ENCODE data around the gene SLC45A3.

The SLC45A3 gene

DNA sequence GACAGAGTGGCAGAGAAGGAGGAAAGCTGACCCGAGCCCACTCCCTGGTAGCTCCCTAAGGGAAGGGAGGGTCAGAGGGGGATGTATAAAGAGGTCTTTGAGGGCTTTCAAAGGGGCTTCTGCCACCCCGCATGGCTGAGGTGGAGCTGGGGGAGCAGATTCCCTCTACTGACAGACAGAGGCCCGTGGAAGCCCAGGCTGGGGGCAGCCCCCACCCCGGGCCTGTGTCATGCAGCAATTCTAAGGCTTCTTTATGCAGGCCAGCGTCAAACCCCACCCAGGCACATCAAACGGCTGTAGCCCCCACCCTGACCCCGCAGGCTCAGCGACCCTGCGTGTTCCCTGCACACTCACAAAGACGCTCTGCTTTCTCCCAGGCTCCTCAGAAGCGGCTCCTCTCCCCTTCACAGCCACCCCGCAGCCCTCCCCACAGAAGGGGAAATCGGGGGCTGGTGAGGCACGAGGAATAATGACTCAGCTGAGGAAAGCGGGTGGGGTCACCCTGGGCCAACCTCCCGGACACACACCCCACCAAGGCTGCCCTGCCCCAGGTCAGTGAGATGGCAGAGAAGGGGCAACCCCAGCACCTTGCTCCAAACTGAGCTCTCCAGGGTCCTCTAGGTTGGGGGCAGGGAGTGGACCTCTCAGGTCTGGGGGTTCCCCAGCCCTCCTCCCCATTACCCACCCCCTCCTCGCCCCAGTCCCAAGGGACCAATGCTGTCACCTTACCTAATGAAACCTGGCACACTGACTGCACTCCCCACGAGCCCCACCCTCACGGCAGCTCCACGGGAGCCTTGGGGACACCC lies 10.8 kb downstream of the SLC45A3 start:
- no peak for DNase-seq (ENCODE audit: low read depth in 2 of 2)

- DNase-seq (ENCODE audit: low read depth in 2 of 2) = no peak
These were observed 11.4 kb downstream of the SLC45A3 start for GRCh38 chr1:205668951-205669340.

GRCh38 chr1:205667909-205668643 lies 12.2 kb downstream of the SLC45A3 start:
- no peak for DNase-seq (ENCODE audit: low read depth in 2 of 2)

- no peak for DNase-seq (ENCODE audit: low read depth in 2 of 2)
These were observed 13.7 kb downstream of the SLC45A3 start for GRCh38 chr1:205666372-205667166.

- DNase-seq (ENCODE audit: low read depth in 2 of 2) = no peak
These were observed 14.9 kb downstream of the SLC45A3 start for GRCh38 chr1:205665201-205666045.

GRCh38 chr1:205664399-205665017 lies 15.8 kb downstream of the SLC45A3 start:
- no peak for DNase-seq (ENCODE audit: low read depth in 2 of 2)

DNA sequence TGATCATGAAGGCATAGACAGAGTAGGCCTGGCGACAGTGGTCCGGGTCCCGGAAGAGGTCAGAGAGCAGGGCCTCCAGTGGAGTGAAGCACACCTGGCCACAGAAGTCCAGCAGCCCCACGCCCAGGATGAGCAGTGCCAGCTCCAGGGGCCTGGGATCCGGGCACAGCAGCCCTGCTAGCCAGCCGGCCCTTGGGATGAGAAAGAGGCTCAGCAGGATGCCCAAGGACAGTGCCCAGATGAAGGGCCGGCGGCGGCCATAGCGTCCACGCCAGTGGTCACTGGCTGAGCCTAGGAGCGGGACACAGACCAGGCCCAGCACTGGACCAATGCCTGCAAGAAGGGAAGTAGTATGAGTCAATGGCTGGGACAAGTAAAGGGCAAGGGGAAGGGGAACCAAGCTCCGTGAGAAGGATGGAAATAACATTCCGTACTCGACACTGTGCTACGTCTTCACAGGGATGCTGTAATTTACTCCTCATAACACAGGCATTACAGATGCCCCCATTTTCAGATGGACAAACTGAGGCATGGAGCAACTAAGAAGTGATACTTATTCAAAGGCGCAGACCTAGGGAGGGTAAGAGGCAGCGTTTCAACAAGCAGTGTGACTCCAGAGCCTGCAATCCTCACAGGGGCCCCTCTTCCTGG lies 16.9 kb downstream of the SLC45A3 start:
- no peak for DNase-seq (ENCODE audit: low read depth in 2 of 2)

DNA sequence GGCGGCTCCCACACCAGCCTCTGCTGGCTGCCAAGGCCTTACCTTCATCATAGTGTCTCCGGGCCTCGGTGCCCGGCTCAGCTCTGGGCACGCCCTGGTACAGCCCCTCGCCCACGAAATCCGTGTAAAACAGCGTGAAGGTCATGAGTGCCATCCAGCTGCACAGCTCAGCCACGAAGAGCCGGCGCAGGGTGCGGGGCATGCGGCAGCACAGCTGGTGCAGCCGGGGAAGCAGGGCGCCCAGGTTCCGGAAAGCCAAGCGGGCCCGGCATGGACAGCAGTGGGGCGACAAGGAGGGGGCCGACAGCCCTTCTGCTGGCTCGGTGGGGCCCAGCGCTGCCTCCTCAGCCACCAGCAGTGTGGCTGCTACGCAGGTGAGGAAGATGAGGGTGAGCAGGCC lies 17.5 kb downstream of the SLC45A3 start:
- DNase-seq (ENCODE audit: low read depth in 2 of 2) = no peak

DNA sequence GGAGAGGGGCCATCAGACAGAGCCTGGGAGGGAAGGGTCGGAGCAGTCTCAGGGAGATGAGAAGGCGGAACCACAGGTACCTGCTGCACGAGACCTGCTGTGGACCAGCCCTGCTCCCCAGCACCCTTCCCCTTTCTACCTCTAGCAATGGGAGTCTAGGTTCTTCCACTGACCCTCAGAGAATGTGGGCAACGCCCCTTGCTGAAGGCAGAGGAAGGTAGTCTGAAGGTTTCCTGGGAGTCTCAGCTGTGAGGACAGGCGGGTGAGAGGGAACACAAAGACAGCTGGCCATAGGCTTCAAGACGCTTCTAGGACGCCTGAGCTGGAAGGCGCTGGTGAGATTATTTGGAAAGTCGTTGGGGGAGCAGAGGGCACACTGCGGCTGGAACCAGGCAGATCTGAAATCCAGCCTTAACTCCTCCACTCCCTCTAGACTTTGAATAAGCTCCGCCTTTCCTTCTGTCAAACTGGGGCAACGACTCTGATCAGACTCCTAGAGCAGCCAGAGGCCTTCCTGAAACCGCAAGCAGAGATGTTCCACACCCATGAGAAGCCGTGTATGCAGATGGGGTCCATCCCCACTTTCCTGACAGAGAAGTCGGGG lies 18.1 kb downstream of the SLC45A3 start:
- DNase-seq (ENCODE audit: low read depth in 2 of 2) = no peak

DNA sequence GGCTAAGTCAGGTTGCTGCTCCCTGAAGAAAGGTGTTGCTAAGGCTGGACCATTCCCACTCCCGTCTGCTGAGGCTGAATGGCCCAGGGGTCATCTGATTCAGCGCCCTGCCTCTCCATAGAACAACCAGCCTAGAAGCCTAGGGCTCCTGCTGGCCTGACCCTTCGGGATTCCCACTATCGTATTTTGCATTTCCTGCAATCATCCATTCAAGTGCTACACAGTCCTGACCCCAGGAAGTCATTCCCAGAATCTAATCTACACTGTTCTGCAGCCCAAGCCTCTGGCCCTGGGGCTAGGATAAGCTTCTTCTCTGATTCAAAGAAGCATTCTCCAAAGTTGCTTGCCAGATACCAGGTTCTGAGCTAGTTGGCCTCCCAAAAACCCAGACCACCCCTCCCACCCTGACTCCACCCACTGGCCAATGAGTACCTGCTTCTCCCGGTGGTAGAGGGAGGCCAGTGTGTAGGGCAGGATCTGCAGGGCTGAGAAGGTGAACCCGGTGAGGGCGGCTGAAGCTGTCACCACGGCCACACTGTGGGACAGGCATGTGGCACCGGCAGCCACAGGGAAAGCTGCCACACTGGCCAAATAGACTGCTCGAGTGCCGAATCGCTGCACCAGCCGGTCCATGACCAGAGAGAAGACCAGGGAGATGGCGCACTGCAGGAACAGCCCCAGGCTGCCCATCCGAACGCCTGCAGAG lies 18.7 kb downstream of the SLC45A3 start:
- DNase-seq (ENCODE audit: low read depth in 2 of 2) = no peak

DNA sequence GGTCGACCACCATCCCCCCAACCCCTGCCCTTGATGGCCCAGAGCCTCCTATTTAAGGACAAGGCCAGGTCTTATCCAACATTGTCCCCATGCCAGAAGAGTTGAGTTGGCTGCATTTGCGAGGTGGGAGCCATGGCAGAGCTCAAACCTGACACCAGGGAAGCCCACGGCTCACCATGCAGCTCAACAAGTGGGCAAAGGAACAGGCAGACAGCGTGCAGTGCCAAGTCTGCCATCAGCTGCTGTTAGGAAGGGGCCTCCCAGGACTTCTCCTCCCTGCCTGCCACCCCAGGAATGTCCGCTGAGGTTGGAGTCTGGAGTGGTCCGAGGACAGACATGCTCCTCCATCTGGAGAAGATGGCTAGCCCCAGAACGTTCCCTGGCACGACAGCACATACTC lies 19.9 kb downstream of the SLC45A3 start:
- DNase-seq (ENCODE audit: low read depth in 2 of 2) = no peak

- DNase-seq (ENCODE audit: low read depth in 2 of 2) = peak; percentile 57 to 67
These were observed 21.2 kb downstream of the SLC45A3 start for GRCh38 chr1:205658943-205659581.

DNA sequence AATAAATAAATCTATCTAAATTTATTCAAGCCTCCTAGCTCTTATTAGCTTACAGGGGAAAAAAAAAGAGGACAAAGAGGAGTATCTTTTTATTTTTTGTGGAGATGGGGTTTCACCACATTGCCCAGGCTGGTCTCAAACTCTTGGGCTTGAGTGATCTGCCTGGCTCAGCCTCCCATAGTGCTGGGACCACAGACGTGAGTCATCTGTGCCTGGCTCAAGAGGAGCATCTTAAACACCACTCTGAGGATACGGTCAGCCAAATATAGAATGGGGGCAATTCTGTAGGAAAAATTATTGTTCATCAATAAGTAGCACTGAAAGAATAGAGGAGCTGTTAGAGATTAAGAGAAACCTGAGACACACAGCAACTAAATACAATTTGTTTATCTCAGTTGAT lies 24.1 kb downstream of the SLC45A3 start:
- no peak for DNase-seq (ENCODE audit: low read depth in 2 of 2)

- no peak for DNase-seq (ENCODE audit: low read depth in 2 of 2)
These were observed 27.3 kb downstream of the SLC45A3 start for GRCh38 chr1:205652984-205653383.

- no peak for DNase-seq (ENCODE audit: low read depth in 2 of 2)
These were observed 30.1 kb downstream of the SLC45A3 start for GRCh38 chr1:205650241-205650640.

DNA sequence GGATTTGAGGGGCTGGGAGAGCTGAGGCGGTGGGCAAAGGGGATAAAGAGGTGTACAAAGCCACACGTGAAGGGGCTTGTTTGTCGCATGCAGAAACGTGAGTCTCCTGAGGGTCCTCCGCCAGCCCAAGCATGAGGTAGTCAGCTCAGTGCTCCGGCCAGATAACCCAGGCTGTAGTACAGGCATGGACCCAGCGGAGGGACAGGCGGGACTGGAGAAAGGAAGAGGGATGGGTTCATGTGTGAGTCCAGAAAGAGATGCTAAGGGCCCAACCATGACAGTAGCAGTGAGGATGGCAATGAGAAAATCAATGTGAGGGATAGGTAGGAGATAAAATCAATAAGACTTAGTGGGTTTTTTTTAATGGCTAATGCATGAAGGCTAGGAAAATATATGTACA lies 34.8 kb downstream of the SLC45A3 start:
- DNase-seq (ENCODE audit: low read depth in 2 of 2) = no peak

DNA sequence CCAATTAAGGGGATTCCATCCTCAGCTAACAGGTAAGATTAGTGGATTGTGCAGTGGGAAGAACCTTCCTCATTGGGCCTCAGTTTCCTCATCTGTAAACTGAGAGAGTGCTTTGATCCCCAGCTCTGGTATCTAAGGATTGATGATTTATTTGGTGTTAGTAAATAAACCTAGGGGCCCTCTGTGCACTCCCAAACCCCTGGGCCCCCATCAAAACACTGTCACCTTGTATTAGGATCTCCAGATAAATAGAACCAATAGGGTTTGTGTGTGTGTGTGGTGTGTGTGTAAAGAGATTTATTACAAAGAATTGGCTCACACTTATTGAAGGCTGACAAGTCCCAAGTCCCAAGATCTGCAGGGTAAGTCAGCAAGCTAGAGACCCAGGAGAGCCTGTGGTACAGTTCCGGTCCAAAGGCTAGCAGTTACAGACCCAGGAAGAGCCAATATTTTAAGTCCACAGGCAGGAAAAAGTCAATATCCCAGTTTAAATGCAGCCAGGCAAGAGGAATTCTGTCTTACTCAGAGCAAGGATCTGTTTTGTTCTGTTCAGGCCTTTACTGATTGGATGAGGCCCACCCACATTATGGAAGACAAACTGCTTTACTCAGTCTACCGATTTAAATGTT lies 37.5 kb downstream of the SLC45A3 start:
- DNase-seq (ENCODE audit: low read depth in 2 of 2) = no peak

GRCh38 chr1:205639567-205639966 lies 40.7 kb downstream of the SLC45A3 start:
- no peak for DNase-seq (ENCODE audit: low read depth in 2 of 2)

All from stimulated activated CD4-positive, alpha-beta T cell treated with anti-CD3 and anti-CD28 coated beads, Interleukin-15, amount 100 ng/mL, for 48 hours (primary cell).